Measurements from ENCODE around the gene SLC25A48.

DNA sequence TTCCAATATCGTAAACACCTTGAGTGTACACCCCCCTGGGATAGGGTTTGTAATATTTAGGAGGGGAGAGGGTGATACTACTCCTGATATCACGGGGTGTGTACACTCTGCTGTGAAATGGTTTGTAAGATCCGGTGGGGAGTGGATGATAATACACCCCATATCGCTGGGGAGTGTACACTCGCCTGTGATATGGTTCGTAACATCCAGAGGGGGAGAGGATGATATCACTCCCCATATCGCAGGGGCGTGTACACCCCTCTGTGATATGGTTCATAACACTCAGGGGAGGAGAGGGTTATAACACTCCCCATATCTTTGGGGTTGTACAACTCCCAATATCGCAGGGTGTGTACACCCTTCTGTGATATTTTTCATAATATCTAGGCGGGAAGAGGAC lies 33.8 kb upstream of the SLC25A48 start:
- TF ChIP-seq CTCF (IDR thresholded peaks at IDR 0.05; ENCODE audit: low read depth, low read length, poor library complexity, severe bottlenecking) (no peak), EZH2phosphoT487 (IDR thresholded peaks at IDR 0.05; ENCODE audit: borderline replicate concordance, low read length) (no peak)

Measured in DOHH2 (cell line).